Muscle of leg (tissue), 11 donors: ENCODE measurements around the gene SPNS1. TPM values are rescaled to one million over a fixed set of nuclear protein-coding genes. Genes with fewer than 3 reads are reported as not detected.
"Not testable (repeated sequence)": the region's sequence is repeated elsewhere in the genome, so short reads cannot be mapped to it uniquely, and the experiment has no call there.

Experiments used
- DNase-seq: peaks from one replicate; pipeline ENCODE4 v3.0.0; 2013
- H3K27ac ChIP-seq: one replicate; pipeline ENCODE4 v1.5.1; 2013; ENCODE audit warnings: mild to moderate bottlenecking, low read length, control low read depth
- H3K27me3 ChIP-seq: one replicate; pipeline ENCODE4 v1.6.1; 2013; ENCODE audit warnings: low read length; ENCODE audit not compliant: control insufficient read depth, insufficient read depth
- H3K36me3 ChIP-seq: one replicate; pipeline ENCODE4 v1.6.1; 2013; ENCODE audit warnings: low read length; ENCODE audit not compliant: control insufficient read depth, insufficient read depth
- H3K4me1 ChIP-seq: one replicate; pipeline ENCODE4 v1.6.1; 2013; ENCODE audit warnings: low read length; ENCODE audit not compliant: control insufficient read depth, insufficient read depth
- H3K4me3 ChIP-seq: one replicate; pipeline ENCODE4 v1.5.1; 2013; ENCODE audit warnings: low read length, control low read depth
- H3K9me3 ChIP-seq: replicated peaks from 2 replicates; pipeline ENCODE4 v1.6.1; 2013; ENCODE audit warnings: low read depth, low read length; ENCODE audit not compliant: control insufficient read depth
- WGBS: methylation state at CpG from one replicate; pipeline ENCODE4 v1.1.5; 2013; ENCODE audit warnings: missing lambda C conversion rate; ENCODE audit not compliant: insufficient coverage; 5-methylcytosine and 5-hydroxymethylcytosine counted together
- polyA plus RNA-seq, 8 donors: library from polyadenylated mRNA; unstranded; fragments of 120-200 nt; gene quantifications; one replicate each; pipeline versions ENCODE4 v1.2.1 to v1.2.3, GENCODE V29; 2013; ENCODE audit warnings: inconsistent platforms in 1 of 8, low replicate concordance in 1 of 8; ENCODE audit not compliant: insufficient read length in 8 of 8, insufficient read depth in 1 of 8
- total RNA-seq: library from RNA; stranded (reverse); fragments of 120-200 nt; gene quantifications from one replicate; pipeline ENCODE4 v1.2.4, GENCODE V29; 2013

Gene SPNS1
- total and polyA plus RNA-seq, 9 donors, result 12.0 to 33.6 (median 28.6) TPM

DNA sequence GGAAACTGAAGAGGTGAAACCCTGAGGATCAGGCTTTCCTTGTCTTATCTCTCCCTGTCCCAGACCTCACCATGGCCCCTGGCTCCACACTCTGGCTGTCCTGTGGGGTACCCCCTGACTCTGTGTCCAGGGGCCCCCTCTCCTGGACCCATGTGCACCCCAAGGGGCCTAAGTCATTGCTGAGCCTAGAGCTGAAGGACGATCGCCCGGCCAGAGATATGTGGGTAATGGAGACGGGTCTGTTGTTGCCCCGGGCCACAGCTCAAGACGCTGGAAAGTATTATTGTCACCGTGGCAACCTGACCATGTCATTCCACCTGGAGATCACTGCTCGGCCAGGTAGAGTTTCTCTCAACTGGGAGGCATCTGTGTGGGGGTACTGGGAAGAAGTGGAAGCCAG is 41.4 kb upstream of the SPNS1 start:
- Histone ChIP-seq H3K36me3 (no peaks in the 10 kb centered on the region), H3K9me3 (no peaks in the 10 kb centered on the region), H3K4me3 (no peak overlapping the region), H3K4me1 (peaks cover 12% of the 10 kb centered on the region), H3K27me3 (peaks cover 2% of the 10 kb centered on the region), H3K27ac (no peak overlapping the region)
- no peak for DNase-seq
- WGBS, result 65% methylated on average over 7 of the region's 8 CpGs

- Histone ChIP-seq H3K4me1 (peaks cover 12% of the 10 kb centered on the region), H3K36me3 (no peaks in the 10 kb centered on the region), H3K27me3 (peaks cover 2% of the 10 kb centered on the region), H3K27ac (no peak overlapping the region), H3K9me3 (no peaks in the 10 kb centered on the region), H3K4me3 (no peak overlapping the region)
- no peak for DNase-seq
- 98% methylated on average over 4 of the region's 4 CpGs for WGBS
These were observed 39.2 kb upstream of the SPNS1 start for GRCh38 chr16:28935346-28935745.

GRCh38 chr16:28935924-28936783 is 38.4 kb upstream of the SPNS1 start:
- peak; percentile 79 for DNase-seq
- 37% methylated on average over 17 of the region's 36 CpGs for WGBS
- H3K27me3 ChIP-seq, result peaks cover 2% of the 10 kb centered on the region
- H3K36me3 ChIP-seq, result no peaks in the 10 kb centered on the region
- peaks cover 9% of the 10 kb centered on the region for H3K4me1 ChIP-seq
- H3K9me3 ChIP-seq, result no peaks in the 10 kb centered on the region
- H3K27ac ChIP-seq, result no peak overlapping the region
- H3K4me3 ChIP-seq, result peak overlapping the region; percentile 24

DNA sequence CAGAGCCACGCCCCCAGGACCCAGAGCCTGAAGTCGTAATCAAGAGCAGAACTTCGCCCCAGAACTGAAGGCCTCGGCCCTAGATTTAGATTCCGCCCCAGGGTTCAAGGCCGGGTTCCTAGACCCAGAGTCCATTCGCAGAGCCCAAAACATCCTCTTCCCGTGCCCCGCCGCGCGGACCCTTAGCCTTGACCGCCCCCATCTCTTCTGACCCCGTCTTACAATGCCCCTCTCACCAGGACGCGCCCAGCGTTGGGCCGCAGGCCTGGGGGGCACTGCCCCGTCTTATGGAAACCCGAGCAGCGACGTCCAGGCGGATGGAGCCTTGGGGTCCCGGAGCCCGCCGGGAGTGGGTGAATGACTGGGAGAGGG is 37.8 kb upstream of the SPNS1 start:
- H3K27me3 ChIP-seq, result peaks cover 2% of the 10 kb centered on the region
- no peak overlapping the region for H3K4me3 ChIP-seq
- H3K9me3 ChIP-seq, result no peaks in the 10 kb centered on the region
- no peaks in the 10 kb centered on the region for H3K36me3 ChIP-seq
- WGBS, result 69% methylated on average over 24 of the region's 26 CpGs
- no peak overlapping the region for H3K27ac ChIP-seq
- DNase-seq, result no peak
- peaks cover 9% of the 10 kb centered on the region for H3K4me1 ChIP-seq

GRCh38 chr16:28937222-28937876 is 37.2 kb upstream of the SPNS1 start:
- H3K27ac ChIP-seq, result no peak overlapping the region
- H3K36me3 ChIP-seq, result no peaks in the 10 kb centered on the region
- peaks cover 2% of the 10 kb centered on the region for H3K27me3 ChIP-seq
- DNase-seq, result no peak
- H3K4me1 ChIP-seq, result peaks cover 9% of the 10 kb centered on the region
- no peak overlapping the region for H3K4me3 ChIP-seq
- 68% methylated on average over 7 of the region's 14 CpGs for WGBS
- no peaks in the 10 kb centered on the region for H3K9me3 ChIP-seq

DNA sequence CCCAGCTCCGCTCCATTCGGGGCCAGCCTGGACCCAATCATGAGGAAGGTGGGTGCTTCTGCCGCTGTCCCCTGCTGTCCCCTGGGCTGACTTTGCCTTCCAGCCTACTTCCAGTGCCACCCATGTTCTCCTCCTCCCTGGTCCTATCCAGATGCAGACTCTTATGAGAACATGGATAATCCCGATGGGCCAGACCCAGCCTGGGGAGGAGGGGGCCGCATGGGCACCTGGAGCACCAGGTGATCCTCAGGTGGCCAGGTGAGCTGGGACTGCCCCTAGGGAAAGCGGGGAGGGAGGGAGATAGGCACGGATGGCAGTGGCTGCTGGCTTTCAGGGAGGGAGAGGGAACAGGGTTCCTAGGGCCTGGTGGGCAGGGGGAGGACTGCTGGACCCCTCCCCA is 35.9 kb upstream of the SPNS1 start:
- no peak for DNase-seq
- Histone ChIP-seq H3K9me3 (no peaks in the 10 kb centered on the region), H3K36me3 (no peaks in the 10 kb centered on the region), H3K4me3 (no peak overlapping the region), H3K4me1 (peaks cover 9% of the 10 kb centered on the region), H3K27me3 (peaks cover 2% of the 10 kb centered on the region), H3K27ac (no peak overlapping the region)
- 77% methylated on average over 3 of the region's 7 CpGs for WGBS

DNA sequence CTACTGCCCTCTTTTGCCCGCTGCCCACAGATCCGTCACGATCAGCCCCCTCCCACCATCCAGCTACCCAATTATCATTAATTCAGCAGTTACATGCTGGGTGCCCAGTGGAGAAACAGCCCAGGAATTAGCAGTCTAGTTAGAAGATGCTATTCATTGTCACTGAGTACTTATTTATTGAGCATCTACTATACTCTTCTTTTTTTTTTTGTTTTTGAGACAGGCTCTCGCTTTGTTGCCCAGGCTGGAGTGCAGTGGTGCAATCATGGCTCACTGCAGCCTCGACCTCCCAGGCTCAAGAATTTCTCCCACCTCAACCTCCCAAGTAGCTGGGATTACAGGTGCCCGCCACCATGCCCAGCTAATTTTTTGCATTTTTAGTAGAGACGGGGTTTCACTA is 34.8 kb upstream of the SPNS1 start:
- H3K27me3 ChIP-seq, H3K27ac ChIP-seq, H3K4me1 ChIP-seq, H3K4me3 ChIP-seq, H3K9me3 ChIP-seq, H3K36me3 ChIP-seq, DNase-seq: not testable (repeated sequence)
- 88% methylated on average over 7 of the region's 7 CpGs for WGBS

- peaks cover 9% of the 10 kb centered on the region for H3K4me1 ChIP-seq
- H3K4me3 ChIP-seq, result no peak overlapping the region
- no peaks in the 10 kb centered on the region for H3K9me3 ChIP-seq
- DNase-seq, result no peak
- no peaks in the 10 kb centered on the region for H3K36me3 ChIP-seq
- H3K27ac ChIP-seq, result no peak overlapping the region
- no peaks in the 10 kb centered on the region for H3K27me3 ChIP-seq
These were observed 31.3 kb upstream of the SPNS1 start for GRCh38 chr16:28943281-28943680.

DNA sequence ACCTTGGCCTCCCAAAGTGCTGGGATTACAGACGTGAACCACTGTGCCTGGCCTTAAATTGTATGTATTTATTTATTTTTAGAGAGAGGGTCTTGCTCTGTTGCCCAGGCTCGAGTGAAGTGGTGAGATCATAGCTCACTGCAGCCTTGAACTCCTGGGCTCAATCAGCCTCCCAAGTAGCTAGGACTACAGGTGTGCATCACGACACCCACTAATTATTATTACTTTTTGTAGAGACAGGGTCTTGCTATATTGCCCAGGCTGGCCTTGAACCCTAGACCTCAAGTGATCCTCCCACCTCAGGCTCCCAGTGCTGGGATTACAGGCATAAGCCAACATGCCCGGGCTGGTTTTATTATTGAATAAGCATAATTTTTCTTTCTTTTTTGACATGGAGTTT is 27.9 kb upstream of the SPNS1 start:
- no peak for DNase-seq
- WGBS, result no CpG with 5 or more reads among the region's 4 CpGs
- H3K27me3 ChIP-seq, result no peaks in the 10 kb centered on the region

GRCh38 chr16:28950648-28951409 is 23.7 kb upstream of the SPNS1 start, which contains the start of gene NFATC2IP:
NFATC2IP (plus strand) TSS chr16:28950937; CDS start chr16:28951012, 75 bp downstream.
- peaks cover 33% of the 10 kb centered on the region for H3K36me3 ChIP-seq
- H3K4me3 ChIP-seq, result peak within 1 kb of the TSS; percentile 82
- H3K27ac ChIP-seq, result peak within 1 kb of the TSS; percentile 50
- no peaks in the 10 kb centered on the region for H3K27me3 ChIP-seq
- under 1% methylated on average over 76 of the region's 79 CpGs for WGBS
- DNase-seq, result peak; percentile 100
- peaks cover 15% of the 10 kb centered on the region for H3K4me1 ChIP-seq
- no peaks in the 10 kb centered on the region for H3K9me3 ChIP-seq

More for the DNA sequence above, 27.9 kb upstream of the SPNS1 start:
- no peak overlapping the region for H3K27ac ChIP-seq
- H3K9me3 ChIP-seq, result no peaks in the 10 kb centered on the region
- no peak overlapping the region for H3K4me3 ChIP-seq
- H3K36me3 ChIP-seq, result no peaks in the 10 kb centered on the region
- H3K4me1 ChIP-seq, result peaks cover 15% of the 10 kb centered on the region
